ENCODE data around the gene IL3RA. TPM values are rescaled to one million over a fixed set of nuclear protein-coding genes. Genes with fewer than 3 reads are reported as not detected.
"Not testable (repeated sequence)": the region's sequence is repeated elsewhere in the genome, so short reads cannot be mapped to it uniquely, and the experiment has no call there.

Gene IL3RA
- total RNA-seq (2014; rRNA removed; shearing (Covaris generic); ENCODE audit: low replicate concordance) = not detected in 2 replicates

DNA sequence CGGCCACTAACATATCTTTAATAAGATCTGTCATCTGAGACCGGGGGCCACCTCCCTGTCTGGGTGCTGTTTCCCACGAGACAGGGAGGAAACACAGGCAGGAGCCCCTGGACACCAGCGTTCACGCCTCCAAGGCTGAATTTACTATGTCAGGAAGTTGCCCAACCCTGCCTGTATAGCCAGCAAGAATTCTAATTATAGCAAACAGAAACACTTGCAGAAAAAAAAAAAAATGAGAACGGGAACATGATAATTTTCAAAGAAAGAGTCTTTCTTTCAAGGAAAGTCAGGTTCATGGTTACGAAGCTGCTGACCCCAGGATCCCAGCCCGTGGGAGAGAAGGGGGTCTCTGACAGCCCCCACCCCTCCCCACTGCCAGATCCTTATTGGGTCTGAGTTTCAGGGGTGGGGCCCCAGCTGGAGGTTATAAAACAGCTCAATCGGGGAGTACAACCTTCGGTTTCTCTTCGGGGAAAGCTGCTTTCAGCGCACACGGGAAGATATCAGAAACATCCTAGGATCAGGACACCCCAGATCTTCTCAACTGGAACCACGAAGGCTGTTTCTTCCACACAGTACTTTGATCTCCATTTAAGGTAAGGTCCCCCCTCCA, at the start of gene IL3RA:
Gene IL3RA (plus strand): TSS at position 455 of the 613 bp plus-strand sequence. CDS start 4,981 bp downstream, outside the sequence.
- no peaks in the 10 kb centered on the region for H3K36me3 ChIP-seq
- no peaks in the 10 kb centered on the region for H3K9me3 ChIP-seq
- no peak for DNase-seq
- H3K4me3 ChIP-seq = peak within 1 kb of the TSS; percentile 39
- no peaks in the 10 kb centered on the region for H3K27me3 ChIP-seq

DNA sequence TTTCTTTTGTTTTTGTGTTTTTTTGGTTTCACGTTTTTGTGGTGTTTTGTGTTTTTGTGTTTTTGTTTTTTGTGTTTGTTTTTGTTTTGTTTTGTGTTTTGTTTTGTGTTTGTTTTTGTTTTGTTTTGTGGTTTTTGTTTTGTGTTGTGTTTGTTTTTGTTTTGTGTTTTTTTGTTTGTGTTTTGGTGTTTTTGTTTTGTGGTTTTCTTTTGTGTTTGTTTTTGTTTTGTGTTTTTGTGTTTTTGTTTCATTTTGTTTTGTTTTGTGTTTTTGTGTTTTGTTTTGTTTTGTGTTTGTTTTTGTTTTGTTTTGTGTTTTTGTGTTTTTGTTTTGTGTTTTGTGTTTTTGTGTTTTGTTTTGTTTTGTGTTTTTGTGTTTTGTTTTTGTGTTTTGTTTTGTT, 47.0 kb upstream of the IL3RA start:
- H3K36me3 ChIP-seq = no peaks in the 10 kb centered on the region
- H3K27me3 ChIP-seq = peaks cover 15% of the 10 kb centered on the region
- DNase-seq = no peak
- H3K9me3 ChIP-seq = no peaks in the 10 kb centered on the region
- H3K4me3 ChIP-seq = no peak overlapping the region

DNA sequence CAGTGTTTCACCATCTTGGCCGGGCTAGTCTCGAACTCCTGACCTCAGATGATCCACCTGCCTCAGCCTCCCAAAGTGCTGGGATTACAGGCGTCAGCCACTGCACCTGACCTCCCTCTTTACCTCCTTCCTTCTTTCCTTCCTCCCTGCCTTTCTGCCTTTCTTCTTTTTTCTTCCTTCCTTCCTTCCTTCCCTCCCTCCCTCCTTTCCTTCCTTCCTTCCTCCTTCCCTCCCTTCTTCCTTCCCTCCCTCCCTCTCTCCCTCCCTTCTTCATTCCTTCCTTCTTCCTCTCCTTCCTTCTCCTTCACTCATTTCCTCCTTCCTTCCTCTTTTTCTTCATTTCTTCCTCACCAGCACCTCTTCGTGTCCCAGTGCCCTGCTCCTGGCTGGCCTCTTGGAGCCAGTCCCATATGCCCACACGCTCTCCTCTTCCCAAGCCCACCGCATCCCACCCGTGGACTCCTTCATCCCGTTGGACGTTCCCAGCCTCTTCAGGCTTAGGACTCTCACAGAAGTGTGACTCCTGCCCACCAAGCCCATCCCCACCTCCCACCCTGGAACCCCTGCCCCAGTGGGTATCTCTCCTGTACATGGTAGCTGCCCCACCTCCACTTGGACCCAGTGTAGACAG, 45.4 kb upstream of the IL3RA start:
- H3K4me3 ChIP-seq = no peak overlapping the region
- peaks cover 15% of the 10 kb centered on the region for H3K27me3 ChIP-seq
- no peaks in the 10 kb centered on the region for H3K9me3 ChIP-seq
- no peaks in the 10 kb centered on the region for H3K36me3 ChIP-seq
- DNase-seq = no peak

DNA sequence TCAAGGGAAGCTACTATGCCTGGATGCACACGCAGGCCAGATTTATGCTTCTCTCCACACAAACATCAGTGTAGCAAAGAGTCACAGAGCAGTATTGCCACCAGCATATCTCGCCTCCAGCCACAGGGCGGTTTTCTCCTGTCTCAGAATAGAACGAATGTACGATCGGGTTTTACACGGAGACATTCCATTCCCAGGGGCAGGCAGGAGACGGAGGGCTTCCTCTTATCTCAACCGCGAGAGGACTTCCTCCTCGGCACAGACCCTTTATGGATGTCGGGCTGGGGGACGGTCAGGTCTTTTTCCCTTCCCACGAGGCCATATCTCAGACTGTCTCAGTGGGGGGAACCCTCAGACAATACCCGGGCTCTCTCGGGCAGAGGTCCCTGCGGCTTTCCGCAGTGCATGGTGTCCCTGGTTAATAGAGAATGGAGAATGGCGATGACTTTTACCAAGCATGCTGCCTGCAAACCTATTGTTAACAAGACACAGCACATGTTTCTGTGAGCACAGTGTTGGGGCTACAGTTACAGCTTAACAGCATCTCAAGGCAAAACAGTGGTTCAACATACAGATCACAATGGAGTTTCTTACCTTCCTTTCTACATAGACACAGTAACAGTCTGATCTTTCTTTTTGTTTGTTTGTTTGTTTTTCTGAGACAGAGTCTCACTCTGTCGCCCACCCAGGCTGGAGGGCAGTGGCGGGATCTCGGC, 43.9 kb upstream of the IL3RA start:
- DNase-seq = no peak
- no peaks in the 10 kb centered on the region for H3K9me3 ChIP-seq
- H3K4me3 ChIP-seq = no peak overlapping the region
- peaks cover 15% of the 10 kb centered on the region for H3K27me3 ChIP-seq
- no peaks in the 10 kb centered on the region for H3K36me3 ChIP-seq

DNA sequence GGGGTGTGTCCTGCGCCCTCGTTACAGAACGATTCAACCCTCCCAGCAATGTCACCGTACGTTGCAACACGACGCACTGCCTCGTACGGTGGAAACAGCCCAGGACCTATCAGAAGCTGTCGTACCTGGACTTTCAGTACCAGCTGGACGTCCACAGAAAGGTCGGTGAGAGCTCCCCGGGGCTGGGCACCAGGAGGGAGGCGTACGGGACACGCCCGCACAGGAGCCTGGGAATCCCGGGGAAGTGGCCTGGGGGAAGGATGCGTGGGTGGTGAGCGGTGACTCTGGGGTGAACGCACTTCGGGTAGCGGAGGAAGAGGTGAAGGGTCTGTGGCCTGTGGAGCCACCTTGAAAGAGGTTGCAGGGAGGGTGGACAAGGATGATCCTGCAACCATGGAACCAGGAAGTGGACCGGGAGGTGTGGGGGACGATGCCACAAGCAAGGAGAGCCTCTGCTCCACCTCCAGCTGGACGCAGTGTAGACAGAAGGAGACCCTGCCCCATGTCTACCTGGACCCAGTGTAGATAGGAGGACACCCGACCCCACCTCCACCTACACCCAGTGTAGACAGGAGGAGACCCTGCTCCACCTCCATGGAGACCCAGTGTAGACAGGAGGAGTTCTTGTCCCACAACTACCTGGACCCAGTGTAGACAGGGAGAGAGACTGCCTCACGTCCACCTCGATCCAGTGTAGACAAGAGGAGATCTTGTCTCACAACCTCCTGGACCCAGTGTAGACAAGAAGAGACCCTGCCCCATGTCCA, 42.1 kb upstream of the IL3RA start:
- DNase-seq = no peak
- Histone ChIP-seq H3K36me3 (no peaks in the 10 kb centered on the region), H3K9me3 (peaks cover 8% of the 10 kb centered on the region), H3K4me3 (no peak overlapping the region), H3K27me3 (peaks cover 15% of the 10 kb centered on the region)

DNA sequence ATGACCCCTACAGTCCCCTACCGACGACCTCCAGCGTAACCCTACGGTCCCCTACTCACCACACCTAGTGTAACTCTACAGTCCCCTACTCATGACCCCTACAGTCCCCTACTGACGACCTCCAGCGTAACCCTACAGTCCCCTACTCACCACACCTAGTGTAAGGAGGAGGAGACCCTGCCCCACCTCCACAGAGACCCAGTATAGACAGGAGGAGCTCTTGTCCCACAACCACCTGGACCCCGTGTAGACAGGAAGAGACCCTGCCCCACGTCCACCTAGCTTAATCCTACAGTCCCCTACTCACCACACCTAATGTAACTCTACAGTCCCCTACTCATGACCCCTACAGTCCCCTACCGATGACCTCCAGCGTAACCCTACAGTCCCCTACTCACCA, 41.0 kb upstream of the IL3RA start:
- no peak for DNase-seq
- peaks cover 9% of the 10 kb centered on the region for H3K27me3 ChIP-seq
- no peaks in the 10 kb centered on the region for H3K36me3 ChIP-seq
- peaks cover 10% of the 10 kb centered on the region for H3K9me3 ChIP-seq
- H3K4me3 ChIP-seq = no peak overlapping the region

DNA sequence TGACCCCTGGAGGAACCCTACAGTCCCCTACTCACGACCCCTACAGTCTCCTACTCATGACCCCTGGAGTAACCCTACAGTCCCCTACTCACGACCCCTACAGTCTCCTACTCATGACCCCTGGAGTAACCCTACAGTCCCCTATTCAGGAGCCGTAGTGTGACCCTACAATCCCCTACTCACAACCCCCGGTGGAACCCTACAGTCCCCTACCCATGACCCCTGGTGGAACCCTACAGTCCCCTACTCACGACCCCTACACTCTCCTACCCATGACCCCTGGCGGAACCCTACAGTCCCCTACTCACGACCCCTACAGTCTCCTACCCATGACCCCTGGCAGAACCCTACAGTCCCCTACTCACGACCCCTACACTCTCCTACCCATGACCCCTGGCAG, 39.0 kb upstream of the IL3RA start:
- not testable (repeated sequence) for H3K4me3 ChIP-seq, H3K9me3 ChIP-seq, H3K36me3 ChIP-seq, DNase-seq, H3K27me3 ChIP-seq

DNA sequence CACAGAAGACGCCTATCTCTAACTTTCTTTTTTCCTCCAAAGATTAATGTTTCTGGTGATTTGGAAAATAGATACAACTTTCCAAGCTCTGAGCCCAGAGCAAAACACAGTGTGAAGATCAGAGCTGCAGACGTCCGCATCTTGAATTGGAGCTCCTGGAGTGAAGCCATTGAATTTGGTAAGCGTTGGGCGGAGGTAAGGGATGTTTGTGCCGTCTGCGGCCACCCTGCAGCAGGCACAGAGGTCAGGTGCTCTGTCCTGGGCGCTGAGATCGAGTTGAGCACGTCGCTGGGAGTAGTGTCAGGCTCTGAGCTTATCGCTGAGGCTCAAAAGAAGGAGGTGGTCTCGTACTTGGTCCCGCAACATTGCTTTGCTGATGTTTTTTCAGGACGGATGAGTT, 36.1 kb upstream of the IL3RA start:
- no peak overlapping the region for H3K4me3 ChIP-seq
- no peak for DNase-seq
- peaks cover 10% of the 10 kb centered on the region for H3K9me3 ChIP-seq
- no peaks in the 10 kb centered on the region for H3K27me3 ChIP-seq
- no peaks in the 10 kb centered on the region for H3K36me3 ChIP-seq

DNA sequence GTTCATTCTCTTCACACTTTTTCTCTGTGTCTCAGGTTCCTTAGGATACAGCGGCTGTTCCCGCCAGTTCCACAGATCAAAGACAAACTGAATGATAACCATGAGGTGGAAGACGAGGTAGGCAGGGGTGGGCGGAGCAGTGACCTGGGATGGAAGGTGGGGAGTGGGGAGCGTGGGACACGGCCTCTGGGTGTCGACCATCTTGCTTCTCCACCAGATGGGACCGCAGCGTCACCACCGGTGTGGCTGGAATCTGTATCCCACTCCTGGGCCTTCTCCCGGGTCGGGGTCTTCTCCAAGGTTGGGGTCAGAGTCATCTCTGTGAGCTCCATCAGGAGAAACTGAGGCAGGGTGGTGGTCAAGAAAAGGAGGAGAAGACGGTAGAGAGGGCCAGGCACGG, 31.2 kb upstream of the IL3RA start:
- H3K36me3 ChIP-seq = no peaks in the 10 kb centered on the region
- no peaks in the 10 kb centered on the region for H3K9me3 ChIP-seq
- DNase-seq = no peak
- H3K27me3 ChIP-seq = no peaks in the 10 kb centered on the region
- H3K4me3 ChIP-seq = no peak overlapping the region

DNA sequence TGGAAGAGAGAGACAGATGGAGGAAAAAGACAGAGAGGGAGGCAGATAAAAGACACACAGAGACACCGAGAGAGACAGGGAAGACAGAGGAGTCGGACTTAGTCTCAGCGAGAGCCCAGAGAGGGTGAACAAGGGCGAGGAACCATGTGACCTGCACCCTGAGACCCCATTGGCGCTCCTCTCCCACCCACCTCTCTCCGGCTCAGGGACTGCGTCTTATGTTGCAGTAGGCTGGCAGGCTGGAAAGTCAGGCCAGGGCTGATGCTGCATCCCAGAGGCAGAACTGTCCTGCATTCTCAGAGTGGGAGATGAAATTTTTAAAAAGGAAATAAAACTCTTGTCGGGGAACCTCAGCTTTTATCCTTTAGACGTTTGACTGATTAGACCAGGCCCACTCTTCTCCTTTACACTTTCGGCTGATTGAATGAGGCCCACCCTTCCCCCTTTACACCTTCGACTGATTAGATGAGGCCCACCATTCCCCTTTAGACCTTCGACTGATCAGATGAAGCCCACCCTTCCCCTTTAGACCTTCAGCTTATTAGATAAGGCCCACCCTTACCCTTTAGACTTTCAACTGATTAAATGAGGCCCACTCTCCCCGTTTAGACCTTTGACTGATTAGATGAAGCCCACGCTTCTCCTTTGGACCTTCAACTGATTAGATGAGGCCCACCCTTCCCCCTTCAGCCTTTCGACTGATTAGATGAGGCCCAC, 29.5 kb upstream of the IL3RA start:
- H3K27me3 ChIP-seq = no peaks in the 10 kb centered on the region
- no peaks in the 10 kb centered on the region for H3K9me3 ChIP-seq

DNA sequence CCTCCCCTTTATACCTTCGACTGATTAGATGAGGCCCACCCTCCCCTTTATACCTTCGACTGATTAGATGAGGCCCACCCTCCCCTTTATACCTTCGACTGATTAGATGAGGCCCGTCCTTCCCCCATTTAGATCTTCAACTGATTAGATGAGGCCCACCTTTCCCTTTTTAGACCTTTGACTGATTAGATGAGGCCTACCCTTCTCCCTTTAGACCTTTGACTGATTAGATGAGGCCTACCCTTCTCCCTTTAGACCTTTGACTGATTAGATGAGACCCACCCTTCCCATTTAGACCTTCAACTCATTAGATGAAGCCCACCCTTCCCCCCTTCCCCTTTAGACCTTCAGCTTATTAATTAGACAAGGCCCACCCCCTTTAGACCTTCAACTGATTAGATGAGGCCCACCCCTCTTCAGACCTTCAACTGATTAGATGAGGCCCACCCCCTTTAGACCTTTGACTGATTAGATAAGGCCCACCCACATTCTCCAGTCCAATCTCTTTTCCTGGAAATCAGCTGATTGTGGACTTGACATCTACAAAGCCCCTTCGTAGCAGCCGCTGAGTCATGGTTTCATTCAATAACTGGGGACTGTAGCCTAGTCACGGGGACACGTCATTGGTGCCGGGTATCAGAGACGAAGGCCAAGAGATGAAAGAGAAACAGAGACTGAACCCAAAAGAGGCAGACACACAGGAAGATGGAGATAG, 28.8 kb upstream of the IL3RA start:
- no peaks in the 10 kb centered on the region for H3K27me3 ChIP-seq
- H3K36me3 ChIP-seq = no peaks in the 10 kb centered on the region
- H3K4me3 ChIP-seq = no peak overlapping the region
- DNase-seq = no peak
- H3K9me3 ChIP-seq = no peaks in the 10 kb centered on the region

More for the DNA sequence above, 29.5 kb upstream of the IL3RA start:
- H3K4me3 ChIP-seq = no peak overlapping the region
- no peaks in the 10 kb centered on the region for H3K36me3 ChIP-seq
- DNase-seq = no peak

DNA sequence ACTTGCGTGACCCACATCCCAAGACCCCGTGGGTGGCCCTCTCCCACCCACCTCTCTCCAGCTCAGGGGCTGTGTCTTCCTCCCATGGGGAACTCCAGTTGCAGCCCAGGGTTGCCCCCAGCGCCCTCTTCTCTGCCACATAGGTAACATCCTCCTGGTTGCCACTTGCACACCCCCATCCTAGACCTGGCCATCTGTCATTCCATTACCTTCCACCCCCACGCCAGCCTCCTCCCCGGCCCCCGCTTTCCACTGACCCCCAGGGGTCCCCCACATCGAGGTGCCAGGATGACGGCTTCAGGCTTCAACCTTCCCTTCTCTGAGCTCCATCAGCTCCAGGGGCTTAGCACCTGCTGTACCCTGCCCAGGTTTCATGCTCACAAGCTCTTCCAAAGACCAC, 28.1 kb upstream of the IL3RA start:
- Histone ChIP-seq H3K27me3 (no peaks in the 10 kb centered on the region), H3K36me3 (no peaks in the 10 kb centered on the region), H3K4me3 (no peak overlapping the region), H3K9me3 (no peaks in the 10 kb centered on the region)
- DNase-seq = no peak

DNA sequence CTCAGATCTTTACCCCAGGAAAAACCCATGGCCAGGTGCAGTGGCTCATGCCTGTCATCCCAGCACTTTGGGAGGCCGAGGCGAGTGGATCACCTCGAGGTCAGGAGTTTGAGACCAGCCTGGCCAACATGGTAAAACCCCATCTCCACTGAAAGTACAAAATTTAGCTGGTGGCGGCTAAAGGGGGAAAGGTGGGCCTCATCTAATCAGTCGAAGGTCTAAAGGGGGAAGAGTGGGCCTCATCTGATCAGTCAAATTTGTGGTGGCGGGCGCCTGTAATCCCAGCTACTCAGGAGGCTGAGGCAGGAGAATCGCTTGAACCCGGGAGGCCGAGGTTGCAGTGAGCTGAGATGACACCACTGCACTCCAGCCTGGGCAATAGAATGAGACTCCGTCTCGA, 27.7 kb upstream of the IL3RA start:
- H3K36me3 ChIP-seq, H3K9me3 ChIP-seq, H3K27me3 ChIP-seq, H3K4me3 ChIP-seq, DNase-seq: not testable (repeated sequence)

DNA sequence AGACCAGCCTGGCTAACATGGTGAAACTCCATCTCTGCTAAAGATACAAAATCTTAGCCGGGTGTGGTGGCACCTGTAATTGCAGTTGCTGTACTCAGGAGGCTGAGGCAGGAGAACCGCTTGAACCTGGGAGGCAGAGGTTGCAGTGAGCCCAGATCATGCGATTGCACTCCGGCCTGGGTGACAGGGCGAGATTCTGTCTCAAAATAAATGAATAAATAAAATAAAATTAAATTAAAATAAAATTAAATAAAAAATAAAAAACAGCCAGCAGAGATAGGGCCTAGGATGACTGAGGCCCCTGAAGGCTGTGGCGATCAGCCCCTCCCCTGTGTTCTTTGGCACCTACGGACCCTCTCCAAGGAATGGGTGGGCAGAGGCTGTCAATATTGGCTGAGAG, 22.8 kb upstream of the IL3RA start:
- no peaks in the 10 kb centered on the region for H3K9me3 ChIP-seq
- no peak for DNase-seq
- H3K4me3 ChIP-seq = no peak overlapping the region
- H3K27me3 ChIP-seq = no peaks in the 10 kb centered on the region
- no peaks in the 10 kb centered on the region for H3K36me3 ChIP-seq

DNA sequence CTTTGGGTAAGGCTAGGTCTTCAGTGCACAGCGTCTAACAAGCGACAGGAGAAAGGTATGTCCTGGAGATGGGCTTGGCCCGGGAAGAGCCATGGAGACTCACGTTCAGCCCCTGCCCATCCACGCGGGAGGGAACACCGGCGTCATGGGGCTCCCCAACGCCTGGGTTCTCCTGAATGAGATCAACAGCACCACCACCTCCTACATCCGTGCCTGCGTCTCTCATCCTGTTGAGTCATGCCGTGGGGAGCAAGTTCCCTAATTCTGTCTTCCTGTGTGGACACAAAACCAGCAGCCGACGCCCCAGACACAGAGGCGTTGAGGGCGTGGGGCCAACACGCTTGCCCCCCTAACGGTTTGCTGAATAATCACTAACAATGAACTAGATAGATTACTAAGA, 20.1 kb upstream of the IL3RA start:
- H3K9me3 ChIP-seq = no peaks in the 10 kb centered on the region
- H3K27me3 ChIP-seq = no peaks in the 10 kb centered on the region

DNA sequence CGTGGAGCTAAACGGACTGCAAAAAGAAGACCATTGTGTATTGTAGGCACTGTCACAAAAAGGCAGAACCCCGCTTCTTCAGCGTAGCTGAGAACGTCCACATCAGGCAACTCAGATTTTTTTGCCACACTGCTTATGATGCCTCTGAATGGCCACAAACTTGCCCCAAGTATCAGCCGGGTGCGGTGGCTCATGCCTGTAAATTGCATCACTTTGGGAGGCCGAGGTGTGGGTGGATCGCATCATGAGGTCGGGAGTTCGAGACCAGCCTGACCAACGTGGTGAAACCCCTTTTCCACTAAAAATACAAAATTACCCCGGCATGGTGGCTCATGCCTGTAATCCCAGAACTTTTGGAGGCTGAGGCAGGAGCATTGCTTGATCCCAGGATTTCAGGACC, 14.9 kb upstream of the IL3RA start:
- no peak for DNase-seq
- Histone ChIP-seq H3K27me3 (no peaks in the 10 kb centered on the region), H3K4me3 (no peak overlapping the region), H3K36me3 (no peaks in the 10 kb centered on the region), H3K9me3 (no peaks in the 10 kb centered on the region)

More for the DNA sequence above, 20.1 kb upstream of the IL3RA start:
- Histone ChIP-seq H3K4me3 (no peak overlapping the region), H3K36me3 (no peaks in the 10 kb centered on the region)
- peak; percentile 67 for DNase-seq

Data from MG63 (cell line).